ENCODE measurements around the gene LGALS3BP.

Gene LGALS3BP

GRCh38 chr17:78999947-79000395 lies 20.2 kb upstream of the LGALS3BP start:
- no peak overlapping the region for H3K4me3 ChIP-seq (ENCODE audit: low read depth, low read length)
- H3K9me3 ChIP-seq (ENCODE audit: severe bottlenecking), result no peaks in the 10 kb centered on the region
- no peak overlapping the region for H3K27ac ChIP-seq
- H3K27me3 ChIP-seq (ENCODE audit: insufficient read depth, low read depth, severe bottlenecking), result no peaks in the 10 kb centered on the region
- TF ChIP-seq CTCF (IDR thresholded peaks at IDR 0.05; ENCODE audit: low read depth, low read length), result no peak
- H3K36me3 ChIP-seq, result peaks cover 57% of the 10 kb centered on the region
- no peak for DNase-seq

DNA sequence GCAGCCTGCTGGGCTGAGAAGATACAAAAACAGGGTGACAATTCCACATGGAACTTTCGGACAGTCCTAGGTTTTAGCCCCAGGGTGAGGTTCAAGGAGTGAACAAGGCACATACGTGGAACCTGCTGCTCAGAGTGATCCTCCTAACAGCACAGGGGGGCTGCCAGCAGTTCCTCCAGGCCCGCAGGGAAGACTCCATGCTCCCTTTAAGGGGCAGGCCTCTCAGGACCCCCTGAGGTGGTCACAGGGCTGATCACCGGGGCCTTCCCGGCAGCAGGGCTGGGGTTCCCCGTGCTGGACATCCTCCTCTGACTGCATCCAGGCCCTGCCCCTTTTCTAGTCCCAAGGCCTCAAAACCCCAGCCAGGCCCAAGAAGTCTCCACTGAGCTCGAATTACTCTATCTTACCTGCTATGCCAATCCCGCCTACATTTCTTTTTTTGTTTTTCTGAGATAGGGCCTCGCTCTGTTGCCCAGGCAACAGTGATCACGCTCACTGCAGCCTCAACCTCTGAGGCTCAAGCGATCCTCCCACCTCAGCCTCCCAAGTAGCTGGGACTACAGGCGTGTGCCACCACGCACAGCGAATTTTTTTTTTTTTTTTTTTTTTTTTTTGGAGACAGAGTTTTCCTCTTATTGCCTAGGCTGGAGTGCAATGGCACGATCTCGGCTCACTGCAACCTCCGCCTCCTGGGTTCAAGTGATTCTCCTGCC lies 19.5 kb upstream of the LGALS3BP start:
- no peaks in the 10 kb centered on the region for H3K27me3 ChIP-seq (ENCODE audit: insufficient read depth, low read depth, severe bottlenecking)
- no peak for DNase-seq
- H3K9me3 ChIP-seq (ENCODE audit: severe bottlenecking), result no peaks in the 10 kb centered on the region
- TF ChIP-seq CTCF (IDR thresholded peaks at IDR 0.05; ENCODE audit: low read depth, low read length), result no peak
- H3K27ac ChIP-seq, result no peak overlapping the region
- peaks cover 64% of the 10 kb centered on the region for H3K36me3 ChIP-seq
- H3K4me3 ChIP-seq (ENCODE audit: low read depth, low read length), result no peak overlapping the region

GRCh38 chr17:78998311-78999055 lies 18.8 kb upstream of the LGALS3BP start:
- no peak for TF ChIP-seq CTCF (IDR thresholded peaks at IDR 0.05; ENCODE audit: low read depth, low read length)
- DNase-seq, result no peak
- Histone ChIP-seq H3K4me3 (ENCODE audit: low read depth, low read length) (no peak overlapping the region), H3K36me3 (peaks cover 71% of the 10 kb centered on the region), H3K27ac (no peak overlapping the region), H3K27me3 (ENCODE audit: insufficient read depth, low read depth, severe bottlenecking) (no peaks in the 10 kb centered on the region), H3K9me3 (ENCODE audit: severe bottlenecking) (no peaks in the 10 kb centered on the region)

DNA sequence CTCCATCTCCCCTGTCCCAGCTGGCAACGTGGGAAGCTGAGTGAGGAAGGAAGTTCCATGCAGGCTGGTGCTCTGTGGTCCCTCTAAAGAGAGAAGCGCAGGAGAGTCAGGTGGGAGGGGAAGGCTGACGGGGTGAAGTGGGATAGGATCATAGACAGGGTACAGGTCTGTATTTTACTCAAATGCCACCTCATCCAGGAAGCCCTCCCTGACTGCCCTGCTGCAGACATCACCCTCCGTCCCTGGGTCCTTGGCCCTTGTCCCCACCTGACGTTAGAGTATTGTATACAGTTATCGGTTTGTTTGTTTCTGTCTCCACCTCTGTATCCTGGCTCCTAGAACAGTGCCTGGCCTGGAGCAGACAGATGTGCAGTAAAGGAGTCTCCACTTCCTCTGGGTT lies 18.2 kb upstream of the LGALS3BP start:
- Histone ChIP-seq H3K4me3 (ENCODE audit: low read depth, low read length) (no peak overlapping the region), H3K27me3 (ENCODE audit: insufficient read depth, low read depth, severe bottlenecking) (no peaks in the 10 kb centered on the region), H3K36me3 (peaks cover 76% of the 10 kb centered on the region), H3K9me3 (ENCODE audit: severe bottlenecking) (no peaks in the 10 kb centered on the region), H3K27ac (no peak overlapping the region)
- TF ChIP-seq CTCF (IDR thresholded peaks at IDR 0.05; ENCODE audit: low read depth, low read length), result no peak
- no peak for DNase-seq

DNA sequence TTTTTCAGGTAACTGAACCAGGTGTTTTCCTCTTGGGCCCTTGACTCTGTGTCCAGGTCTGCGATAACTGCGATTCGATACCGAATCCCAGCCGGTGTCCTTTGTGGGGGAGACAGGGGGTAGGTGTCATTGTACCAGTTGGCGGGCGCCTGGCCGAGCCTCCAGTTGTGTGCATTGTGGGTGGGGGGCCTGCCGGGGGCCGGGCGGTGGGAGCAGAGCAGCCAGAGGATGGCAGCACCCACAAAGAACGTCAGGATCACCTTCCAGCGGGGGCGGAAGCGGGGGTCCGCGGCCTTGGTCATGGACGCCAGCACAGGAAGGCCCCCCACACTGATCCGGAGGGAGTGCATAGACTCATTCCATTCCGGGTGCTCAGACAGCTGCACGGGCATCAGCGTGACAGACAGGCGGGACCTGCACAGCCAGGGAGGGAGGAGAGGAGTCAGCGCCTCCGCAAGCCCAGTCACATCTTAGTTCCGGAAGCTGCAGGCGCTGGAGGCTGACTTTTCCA lies 17.6 kb upstream of the LGALS3BP start:
- TF ChIP-seq CTCF (IDR thresholded peaks at IDR 0.05; ENCODE audit: low read depth, low read length), result no peak
- no peak overlapping the region for H3K4me3 ChIP-seq (ENCODE audit: low read depth, low read length)

More for the DNA sequence above, 17.6 kb upstream of the LGALS3BP start:
- peaks cover 76% of the 10 kb centered on the region for H3K36me3 ChIP-seq
- no peak for DNase-seq
- H3K27me3 ChIP-seq (ENCODE audit: insufficient read depth, low read depth, severe bottlenecking), result no peaks in the 10 kb centered on the region
- H3K9me3 ChIP-seq (ENCODE audit: severe bottlenecking), result no peaks in the 10 kb centered on the region
- no peak overlapping the region for H3K27ac ChIP-seq
